Measurements from ENCODE around the gene NPAT. TPM values are rescaled to one million over a fixed set of nuclear protein-coding genes. Genes with fewer than 3 reads are reported as not detected.

The NPAT gene
- total and polyA plus RNA-seq, 2 of the 13 experiments (the other 11 are each of a cell fraction or from before 2014, with no cell fraction given), result 4.4 to 11.2 TPM

DNA sequence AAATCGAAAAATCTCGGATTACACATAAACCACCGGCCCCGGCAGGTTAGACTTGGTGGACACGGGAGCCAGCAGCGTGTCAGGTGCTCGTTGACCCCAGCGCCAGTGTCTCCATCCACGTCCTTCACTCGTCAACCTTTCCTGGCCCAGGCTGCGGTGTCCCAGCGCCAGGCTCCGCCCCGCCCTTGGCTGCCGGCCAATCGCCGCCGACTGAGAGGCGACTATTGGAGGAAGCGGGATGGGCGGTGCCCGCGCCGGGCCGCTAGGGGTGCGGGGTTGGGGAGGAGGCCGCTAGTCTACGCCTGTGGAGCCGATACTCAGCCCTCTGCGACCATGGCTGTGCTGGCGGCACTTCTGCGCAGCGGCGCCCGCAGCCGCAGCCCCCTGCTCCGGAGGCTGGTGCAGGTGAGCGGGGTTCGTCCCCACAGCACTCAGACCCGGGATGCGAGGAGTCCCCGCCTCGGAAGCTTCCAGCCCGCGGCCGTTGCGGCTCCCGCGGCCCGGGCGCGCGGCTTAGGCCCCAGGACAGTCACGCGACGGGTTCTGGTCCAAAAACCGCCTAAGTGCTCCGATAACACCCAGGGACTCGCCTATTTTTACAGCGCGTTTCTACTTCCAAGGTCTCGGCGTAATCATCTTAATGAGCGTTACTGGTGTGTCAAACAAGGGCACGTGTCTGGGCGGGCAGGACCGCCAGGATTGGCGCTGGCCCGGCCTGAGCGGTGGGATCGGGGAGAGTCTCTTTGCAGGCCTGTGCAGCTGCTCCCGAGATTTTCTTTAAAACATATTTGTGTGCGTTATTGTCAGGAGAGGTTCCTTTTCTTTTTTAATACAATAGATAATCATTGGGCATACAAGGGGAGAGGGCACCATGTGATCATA, 100.9 kb downstream of the NPAT start, which contains the start of gene ACAT1 (continued):
- TF ChIP-seq RELA (CRISPR knock-in tag; IDR thresholded peaks at IDR 0.05) (no peak), TMF1 (CRISPR knock-in tag; IDR thresholded peaks at IDR 0.05; ENCODE audit: low read depth) (peak; percentile 85; the same call in 1 of the 2 replicates), SMARCC2 (IDR thresholded peaks at IDR 0.05) (no peak), ZNF24 (IDR thresholded peaks at IDR 0.05) (no peak), SRSF4 (IDR thresholded peaks at IDR 0.05; ENCODE audit: low read depth, low read length, poor library complexity, severe bottlenecking) (no peak), ZNF547 (CRISPR knock-in tag; IDR thresholded peaks at IDR 0.05) (peak; percentile 82; the same call in 1 of the 2 replicates), ZNF570 (CRISPR knock-in tag; IDR thresholded peaks at IDR 0.05; ENCODE audit: borderline replicate concordance) (no peak), SP4 (CRISPR knock-in tag; IDR thresholded peaks at IDR 0.05) (peak; percentile 71; the same call in 1 of the 2 replicates), ZNF781 (CRISPR knock-in tag; IDR thresholded peaks at IDR 0.05; ENCODE audit: borderline replicate concordance, not compliant biosample characterization) (no peak), KLF16 (CRISPR knock-in tag; IDR thresholded peaks at IDR 0.05) (peak in 1 of 2 experiments; percentile 25; a peak in 1 of 4 replicates), SNRNP70 (IDR thresholded peaks at IDR 0.05; ENCODE audit: low read depth, low read length) (no peak), ZNF138 (CRISPR knock-in tag; IDR thresholded peaks at IDR 0.05; ENCODE audit: low read depth) (0 out of 2 replicates have a peak, but pooled peaks have one; percentile 79), GLI4 (CRISPR knock-in tag; IDR thresholded peaks at IDR 0.05; ENCODE audit: borderline replicate concordance) (no peak; the same call in 1 of the 2 replicates), PHF5A (CRISPR knock-in tag; IDR thresholded peaks at IDR 0.05; ENCODE audit: low read depth, unreplicated experiment) (no peak)
- TF ChIP-seq, protein P1, sequence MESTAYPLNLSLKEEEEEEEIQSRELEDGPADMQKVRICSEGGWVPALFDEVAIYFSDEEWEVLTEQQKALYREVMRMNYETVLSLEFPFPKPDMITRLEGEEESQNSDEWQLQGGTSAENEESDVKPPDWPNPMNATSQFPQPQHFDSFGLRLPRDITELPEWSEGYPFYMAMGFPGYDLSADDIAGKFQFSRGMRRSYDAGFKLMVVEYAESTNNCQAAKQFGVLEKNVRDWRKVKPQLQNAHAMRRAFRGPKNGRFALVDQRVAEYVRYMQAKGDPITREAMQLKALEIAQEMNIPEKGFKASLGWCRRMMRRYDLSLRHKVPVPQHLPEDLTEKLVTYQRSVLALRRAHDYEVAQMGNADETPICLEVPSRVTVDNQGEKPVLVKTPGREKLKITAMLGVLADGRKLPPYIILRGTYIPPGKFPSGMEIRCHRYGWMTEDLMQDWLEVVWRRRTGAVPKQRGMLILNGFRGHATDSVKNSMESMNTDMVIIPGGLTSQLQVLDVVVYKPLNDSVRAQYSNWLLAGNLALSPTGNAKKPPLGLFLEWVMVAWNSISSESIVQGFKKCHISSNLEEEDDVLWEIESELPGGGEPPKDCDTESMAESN (CRISPR knock-in tag; conservative IDR thresholded peaks at IDR 0.05), result peak; percentile 49; the same call in 1 of the 2 replicates
- TF ChIP-seq, protein P2, sequence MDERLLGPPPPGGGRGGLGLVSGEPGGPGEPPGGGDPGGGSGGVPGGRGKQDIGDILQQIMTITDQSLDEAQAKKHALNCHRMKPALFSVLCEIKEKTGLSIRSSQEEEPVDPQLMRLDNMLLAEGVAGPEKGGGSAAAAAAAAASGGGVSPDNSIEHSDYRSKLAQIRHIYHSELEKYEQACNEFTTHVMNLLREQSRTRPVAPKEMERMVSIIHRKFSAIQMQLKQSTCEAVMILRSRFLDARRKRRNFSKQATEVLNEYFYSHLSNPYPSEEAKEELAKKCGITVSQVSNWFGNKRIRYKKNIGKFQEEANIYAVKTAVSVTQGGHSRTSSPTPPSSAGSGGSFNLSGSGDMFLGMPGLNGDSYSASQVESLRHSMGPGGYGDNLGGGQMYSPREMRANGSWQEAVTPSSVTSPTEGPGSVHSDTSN (CRISPR knock-in tag; IDR thresholded peaks at IDR 0.05), result no peak
- TF ChIP-seq, protein P3, sequence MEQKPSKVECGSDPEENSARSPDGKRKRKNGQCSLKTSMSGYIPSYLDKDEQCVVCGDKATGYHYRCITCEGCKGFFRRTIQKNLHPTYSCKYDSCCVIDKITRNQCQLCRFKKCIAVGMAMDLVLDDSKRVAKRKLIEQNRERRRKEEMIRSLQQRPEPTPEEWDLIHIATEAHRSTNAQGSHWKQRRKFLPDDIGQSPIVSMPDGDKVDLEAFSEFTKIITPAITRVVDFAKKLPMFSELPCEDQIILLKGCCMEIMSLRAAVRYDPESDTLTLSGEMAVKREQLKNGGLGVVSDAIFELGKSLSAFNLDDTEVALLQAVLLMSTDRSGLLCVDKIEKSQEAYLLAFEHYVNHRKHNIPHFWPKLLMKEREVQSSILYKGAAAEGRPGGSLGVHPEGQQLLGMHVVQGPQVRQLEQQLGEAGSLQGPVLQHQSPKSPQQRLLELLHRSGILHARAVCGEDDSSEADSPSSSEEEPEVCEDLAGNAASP (CRISPR knock-in tag; IDR thresholded peaks at IDR 0.05; ENCODE audit: borderline replicate concordance), result no peak; the same call in 1 of the 2 replicates
- TF ChIP-seq, protein P4, sequence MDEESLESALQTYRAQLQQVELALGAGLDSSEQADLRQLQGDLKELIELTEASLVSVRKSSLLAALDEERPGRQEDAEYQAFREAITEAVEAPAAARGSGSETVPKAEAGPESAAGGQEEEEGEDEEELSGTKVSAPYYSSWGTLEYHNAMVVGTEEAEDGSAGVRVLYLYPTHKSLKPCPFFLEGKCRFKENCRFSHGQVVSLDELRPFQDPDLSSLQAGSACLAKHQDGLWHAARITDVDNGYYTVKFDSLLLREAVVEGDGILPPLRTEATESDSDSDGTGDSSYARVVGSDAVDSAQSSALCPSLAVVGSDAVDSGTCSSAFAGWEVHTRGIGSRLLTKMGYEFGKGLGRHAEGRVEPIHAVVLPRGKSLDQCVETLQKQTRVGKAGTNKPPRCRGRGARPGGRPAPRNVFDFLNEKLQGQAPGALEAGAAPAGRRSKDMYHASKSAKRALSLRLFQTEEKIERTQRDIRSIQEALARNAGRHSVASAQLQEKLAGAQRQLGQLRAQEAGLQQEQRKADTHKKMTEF (CRISPR knock-in tag; IDR thresholded peaks at IDR 0.05), result peak; percentile 85
- TF ChIP-seq, protein P5, sequence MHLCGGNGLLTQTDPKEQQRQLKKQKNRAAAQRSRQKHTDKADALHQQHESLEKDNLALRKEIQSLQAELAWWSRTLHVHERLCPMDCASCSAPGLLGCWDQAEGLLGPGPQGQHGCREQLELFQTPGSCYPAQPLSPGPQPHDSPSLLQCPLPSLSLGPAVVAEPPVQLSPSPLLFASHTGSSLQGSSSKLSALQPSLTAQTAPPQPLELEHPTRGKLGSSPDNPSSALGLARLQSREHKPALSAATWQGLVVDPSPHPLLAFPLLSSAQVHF (CRISPR knock-in tag; IDR thresholded peaks at IDR 0.05), result no peak

Measured in HepG2 (cell line).